ENCODE measurements around the gene PLSCR2.
"Not testable (repeated sequence)": the region's sequence is repeated elsewhere in the genome, so short reads cannot be mapped to it uniquely, and the experiment has no call there.

The PLSCR2 gene

DNA sequence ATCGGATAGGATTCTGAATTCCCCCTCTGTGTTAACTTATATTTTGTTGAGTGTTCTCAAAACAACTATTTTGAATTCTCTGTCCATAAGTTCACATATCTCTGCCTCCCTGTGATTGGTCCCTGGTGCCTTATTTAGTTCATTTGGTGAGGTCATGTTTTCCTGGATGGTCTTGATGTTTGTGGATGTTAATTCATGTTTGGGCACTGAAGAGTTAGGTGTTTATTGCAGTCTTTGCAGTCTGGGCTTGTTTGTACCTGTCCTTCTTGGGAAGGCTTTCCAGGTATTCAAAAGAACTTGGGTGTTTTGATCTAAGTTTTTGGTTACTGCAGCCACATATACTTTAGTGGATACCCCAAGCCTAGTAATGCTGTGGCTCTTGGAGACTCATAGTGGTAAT lies 23.3 kb downstream of the PLSCR2 start:
- in situ Hi-C loops (cut with HindIII; ENCODE audit: low pct_ligation_motif_present, low pct_unique_long_range_greater_than_20kb, low sequenced_read_pairs) = no loop called here

DNA sequence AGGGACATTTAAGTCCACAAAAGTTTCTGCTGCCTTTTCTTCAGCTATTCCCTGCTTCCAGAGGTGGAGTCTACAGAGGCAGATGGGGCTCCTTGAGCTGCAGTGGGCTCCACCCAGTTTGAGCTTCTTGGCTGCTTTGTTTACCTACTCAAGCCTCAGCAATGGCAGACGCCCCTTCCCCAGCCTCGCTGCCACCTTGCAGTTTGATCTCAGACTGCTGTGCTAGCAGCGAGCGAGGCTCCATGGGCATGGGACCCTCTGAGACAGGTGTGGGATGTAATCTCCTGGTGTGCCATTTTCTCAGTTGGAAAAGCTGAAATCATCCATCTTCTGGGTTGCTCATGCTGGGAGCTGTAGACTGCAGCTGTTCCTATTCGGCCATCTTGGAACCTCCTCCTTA lies 29.1 kb downstream of the PLSCR2 start:
- in situ Hi-C loops (cut with HindIII; ENCODE audit: low pct_ligation_motif_present, low pct_unique_long_range_greater_than_20kb, low sequenced_read_pairs); DNase-seq: not testable (repeated sequence)

More for the DNA sequence above, 23.3 kb downstream of the PLSCR2 start:
- DNase-seq = no peak

DNA sequence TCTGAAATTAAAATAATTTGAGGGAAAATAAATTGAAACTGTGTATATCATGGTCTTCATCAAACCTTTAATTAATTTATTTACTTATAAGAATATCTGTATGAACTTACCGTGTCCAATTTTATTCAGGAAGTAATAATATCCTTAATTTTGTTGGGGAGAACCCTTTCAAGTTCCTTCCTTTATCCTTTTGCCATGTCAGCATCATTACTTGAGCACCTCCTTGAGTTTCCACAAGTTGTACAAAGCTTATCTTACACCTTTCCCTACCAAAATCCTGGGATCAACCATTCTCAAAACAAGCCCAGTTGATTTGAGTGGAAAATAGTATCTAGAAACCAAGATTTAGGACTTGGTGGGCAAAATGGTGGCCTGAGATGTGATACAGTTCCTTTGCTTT lies 37.3 kb downstream of the PLSCR2 start:
- DNase-seq = no peak
- in situ Hi-C loops (cut with HindIII; ENCODE audit: low pct_ligation_motif_present, low pct_unique_long_range_greater_than_20kb, low sequenced_read_pairs) = no loop called here

DNA sequence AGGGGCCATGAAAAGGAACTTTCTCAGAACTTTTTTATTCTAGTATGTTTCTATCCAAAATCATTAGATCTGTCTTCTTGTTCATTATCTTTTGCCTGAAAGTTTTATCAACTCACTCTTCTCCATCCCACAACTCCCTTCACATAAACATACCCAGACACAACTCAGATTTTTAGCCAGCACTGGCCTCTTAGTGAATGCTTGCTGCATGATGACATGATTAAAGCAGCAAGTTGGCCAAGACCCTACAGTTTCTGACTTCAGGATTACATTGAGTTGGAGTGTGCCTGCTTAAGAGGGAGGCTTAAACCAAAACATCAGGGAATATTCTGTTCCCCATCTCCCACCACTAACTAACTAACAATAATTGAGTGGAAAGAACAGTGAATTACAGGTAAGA lies 38.1 kb downstream of the PLSCR2 start:
- in situ Hi-C loops (cut with HindIII; ENCODE audit: low pct_ligation_motif_present, low pct_unique_long_range_greater_than_20kb, low sequenced_read_pairs) = no loop called here
- no peak for DNase-seq

DNA sequence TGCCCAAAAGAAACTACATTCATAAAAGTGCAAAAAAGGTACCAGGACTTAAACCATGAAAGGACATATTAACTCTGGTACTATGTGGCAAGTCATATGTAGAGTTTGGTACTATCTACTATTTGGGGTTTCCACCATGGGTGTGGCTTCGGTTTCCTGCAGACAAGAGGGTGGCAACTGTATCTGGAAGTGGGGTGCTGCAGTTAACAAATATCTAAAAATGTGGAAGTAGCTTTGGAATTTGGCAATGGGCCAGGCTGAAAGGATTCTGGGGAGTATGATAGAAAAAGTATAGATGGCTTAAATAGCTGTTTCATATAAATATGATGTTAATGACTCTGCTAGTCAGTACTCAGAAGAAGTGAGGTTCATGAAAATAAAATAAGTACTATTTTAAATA lies 44.0 kb downstream of the PLSCR2 start:
- in situ Hi-C loops (cut with HindIII; ENCODE audit: low pct_ligation_motif_present, low pct_unique_long_range_greater_than_20kb, low sequenced_read_pairs) = no loop called here
- DNase-seq = no peak

DNA sequence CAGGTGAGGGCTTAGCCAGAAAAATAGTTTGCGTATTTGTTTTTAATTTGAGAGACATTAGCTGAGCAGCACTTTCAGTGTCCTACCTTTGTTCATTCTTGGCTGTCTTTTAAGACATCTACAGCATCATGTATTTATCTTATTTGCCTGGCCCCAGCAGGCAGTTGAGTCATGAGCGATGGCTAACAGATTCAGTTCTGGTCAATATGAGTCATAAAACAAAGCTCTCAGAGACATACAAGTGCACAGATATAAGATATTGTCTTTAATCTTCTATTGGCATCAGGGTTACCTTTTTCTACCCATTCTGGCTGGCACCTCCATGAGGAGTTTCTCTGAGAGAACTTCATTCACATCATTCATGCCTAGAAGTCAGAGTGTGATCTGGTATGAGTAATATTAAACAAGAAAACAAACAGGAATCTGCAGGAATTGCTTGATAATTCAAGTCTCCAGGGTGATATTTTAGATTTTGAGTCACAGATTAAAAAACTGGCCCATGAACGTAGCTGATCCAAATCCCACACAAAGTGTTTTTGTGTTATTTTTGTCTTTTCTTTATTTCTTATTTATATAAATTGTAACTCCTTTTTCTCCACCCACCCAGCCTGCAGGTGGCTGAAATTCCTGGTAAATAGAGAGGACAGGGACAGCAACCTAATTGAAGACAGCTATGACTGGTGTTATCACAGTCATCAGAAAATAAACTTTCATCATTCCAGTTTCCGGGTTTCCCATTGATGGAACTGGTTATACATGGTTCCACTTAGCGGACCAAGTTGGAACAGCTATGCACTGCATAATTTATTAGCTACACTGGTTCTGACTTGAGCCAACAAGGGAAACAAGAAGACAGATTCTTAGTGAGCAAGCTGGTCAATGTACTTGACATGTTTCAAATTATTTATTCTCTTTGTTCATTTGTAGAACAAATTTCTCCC lies 47.3 kb downstream of the PLSCR2 start:
- peak; percentile 7 for DNase-seq
- in situ Hi-C loops (cut with HindIII; ENCODE audit: low pct_ligation_motif_present, low pct_unique_long_range_greater_than_20kb, low sequenced_read_pairs) = no loop called here

DNA sequence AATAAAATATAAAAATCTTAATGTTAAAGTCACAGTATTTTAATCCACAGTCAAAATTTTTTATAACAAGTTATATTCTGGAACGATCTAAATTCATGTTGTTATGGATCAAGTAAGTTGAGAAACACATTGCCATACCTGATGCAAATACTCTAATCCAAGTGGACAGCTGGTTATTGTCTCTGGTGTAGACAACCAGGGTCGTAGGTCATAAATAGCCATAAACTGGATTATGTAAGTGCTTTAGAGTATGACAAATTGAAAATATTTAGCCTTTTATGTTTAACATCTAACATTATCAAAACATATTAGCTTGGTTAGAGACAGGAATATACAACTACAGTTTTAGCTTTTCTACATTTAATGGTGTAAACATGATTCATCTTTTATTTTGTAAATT lies 53.0 kb downstream of the PLSCR2 start:
- no peak for DNase-seq
- in situ Hi-C loops (cut with HindIII; ENCODE audit: low pct_ligation_motif_present, low pct_unique_long_range_greater_than_20kb, low sequenced_read_pairs) = no loop called here

DNA sequence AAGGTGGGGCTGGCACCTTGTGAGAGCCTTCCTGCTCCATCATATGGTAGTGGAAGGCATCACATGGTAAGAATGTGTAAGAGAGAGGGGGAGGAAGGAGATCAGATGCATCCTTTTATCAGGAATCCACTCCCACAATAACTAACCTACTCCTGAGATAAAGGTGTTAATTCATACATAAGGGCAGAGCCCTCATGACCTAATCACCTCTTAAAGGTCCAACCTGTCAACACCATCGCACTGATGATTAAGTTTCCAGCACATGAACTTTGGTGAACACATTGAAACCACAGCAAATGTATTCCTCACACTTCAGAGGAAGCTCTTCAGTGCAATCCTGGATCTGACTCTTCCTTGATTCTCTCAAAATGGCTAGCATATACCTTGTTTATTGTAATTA lies 55.4 kb downstream of the PLSCR2 start:
- DNase-seq = no peak
- in situ Hi-C loops (cut with HindIII; ENCODE audit: low pct_ligation_motif_present, low pct_unique_long_range_greater_than_20kb, low sequenced_read_pairs) = no loop called here

DNA sequence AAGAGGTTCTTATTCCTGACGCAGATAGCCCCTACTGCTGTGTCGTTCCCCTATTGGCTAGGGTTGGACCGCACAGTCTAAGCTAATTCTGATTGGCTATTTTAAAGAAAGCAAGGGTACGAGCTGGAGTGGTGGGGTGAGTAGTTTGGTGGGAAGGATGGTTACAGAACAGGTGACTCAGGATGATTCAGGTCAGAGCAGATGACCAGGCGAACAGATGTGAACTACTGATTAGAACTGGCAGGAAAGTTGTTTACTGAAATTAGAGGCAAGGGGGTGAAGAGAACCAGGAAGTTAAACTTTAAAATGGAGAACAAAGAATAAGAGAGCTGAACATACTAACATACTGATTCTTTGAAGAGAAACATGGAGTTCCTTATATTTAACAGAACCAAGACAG lies 56.6 kb downstream of the PLSCR2 start:
- in situ Hi-C loops (cut with HindIII; ENCODE audit: low pct_ligation_motif_present, low pct_unique_long_range_greater_than_20kb, low sequenced_read_pairs); DNase-seq: not testable (repeated sequence)

DNA sequence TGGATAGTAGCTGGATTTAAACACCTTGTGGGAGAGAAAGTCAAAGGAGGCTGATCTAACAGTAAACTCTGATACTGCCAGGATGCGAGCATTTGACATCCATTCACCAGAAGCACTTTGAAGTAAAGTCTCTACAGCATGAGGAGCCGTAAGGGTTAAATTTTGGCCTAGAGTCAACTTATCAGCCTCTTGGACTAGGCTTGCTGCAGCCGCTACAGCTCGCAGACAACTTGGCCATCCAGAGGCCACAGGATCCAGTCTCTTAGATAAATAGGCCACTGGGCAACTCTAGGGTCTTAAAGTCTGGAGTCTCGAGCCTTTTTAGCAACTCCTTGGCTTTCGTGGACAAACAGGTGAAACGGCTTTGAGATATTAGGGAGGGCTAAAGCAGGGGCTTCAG lies 61.4 kb downstream of the PLSCR2 start:
- DNase-seq = no peak
- in situ Hi-C loops (cut with HindIII; ENCODE audit: low pct_ligation_motif_present, low pct_unique_long_range_greater_than_20kb, low sequenced_read_pairs) = no loop called here

DNA sequence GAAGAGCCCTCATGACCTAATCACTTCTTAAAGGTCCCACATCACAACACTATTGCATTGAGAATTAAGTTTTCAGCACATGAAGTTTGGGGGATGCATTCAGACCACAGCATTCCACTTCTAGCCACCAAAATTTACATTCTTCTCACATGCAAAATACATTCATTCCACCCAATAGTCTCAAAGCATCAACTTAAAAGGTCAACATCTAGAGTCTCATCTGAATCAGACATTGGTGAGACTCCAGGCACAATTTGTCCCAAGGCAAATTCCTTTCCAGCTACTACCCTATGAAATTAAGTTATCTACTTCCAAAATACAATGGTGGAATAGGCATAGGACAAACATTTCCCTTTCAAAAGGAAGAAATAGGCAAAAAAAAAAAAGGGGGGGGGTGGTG lies 64.9 kb downstream of the PLSCR2 start:
- DNase-seq = no peak
- in situ Hi-C loops (cut with HindIII; ENCODE audit: low pct_ligation_motif_present, low pct_unique_long_range_greater_than_20kb, low sequenced_read_pairs) = no loop called here

DNA sequence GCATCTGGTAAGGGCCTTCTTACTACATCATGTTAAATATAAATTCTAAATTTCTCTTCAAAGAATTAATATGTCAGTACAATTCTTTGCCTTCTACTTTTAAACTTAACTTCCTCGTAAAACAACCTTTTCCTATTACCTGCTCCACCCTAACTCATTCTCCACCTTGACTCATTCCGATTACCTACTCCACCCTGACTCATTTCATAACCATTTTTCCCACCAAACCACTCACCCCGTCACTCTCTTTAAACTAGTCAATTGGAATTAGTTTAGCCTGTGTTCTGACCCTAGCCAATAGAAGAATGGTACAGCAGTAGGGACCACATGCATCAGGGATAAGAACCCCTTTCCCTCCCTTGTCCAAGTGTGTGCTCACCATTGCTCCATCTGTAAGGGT lies 65.6 kb downstream of the PLSCR2 start:
- in situ Hi-C loops (cut with HindIII; ENCODE audit: low pct_ligation_motif_present, low pct_unique_long_range_greater_than_20kb, low sequenced_read_pairs) = no loop called here
- no peak for DNase-seq

DNA sequence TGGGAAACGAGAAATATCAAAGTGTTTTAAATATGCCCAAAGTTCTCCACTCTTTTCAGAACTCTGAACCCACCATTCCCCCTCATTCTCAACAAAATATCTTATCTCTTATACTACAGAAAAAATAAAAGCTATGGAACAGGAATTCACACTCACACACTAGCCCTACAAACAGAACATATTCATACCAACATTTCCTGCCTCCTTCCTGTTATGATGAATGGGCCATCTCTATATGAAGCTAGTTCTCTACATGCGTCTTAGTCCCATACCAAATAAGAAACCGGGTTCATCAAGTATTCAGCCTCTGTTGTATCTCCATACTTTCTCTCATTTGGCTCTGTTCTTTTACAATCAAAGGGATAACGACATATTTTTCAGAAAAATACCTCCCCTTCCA lies 72.6 kb downstream of the PLSCR2 start:
- DNase-seq = no peak
- in situ Hi-C loops (cut with HindIII; ENCODE audit: low pct_ligation_motif_present, low pct_unique_long_range_greater_than_20kb, low sequenced_read_pairs) = no loop called here

DNA sequence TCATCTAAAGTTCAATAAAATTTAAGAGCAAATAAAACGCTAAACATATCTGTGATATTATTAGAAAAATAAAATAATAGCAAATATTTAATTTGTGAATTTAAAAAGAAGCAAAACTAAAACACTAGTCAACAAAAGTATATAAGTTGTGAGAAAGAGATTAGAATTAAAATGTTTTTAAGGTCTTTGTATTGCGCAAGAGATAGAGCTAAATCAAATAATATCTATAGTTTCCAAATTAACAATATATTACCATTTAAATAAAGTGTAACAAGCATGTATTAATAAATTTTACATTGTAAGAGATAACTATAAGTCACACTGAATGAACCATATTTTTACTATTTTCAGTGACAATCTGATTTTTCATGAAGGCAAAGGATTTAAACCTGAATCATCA lies 74.2 kb downstream of the PLSCR2 start:
- no peak for DNase-seq
- in situ Hi-C loops (cut with HindIII; ENCODE audit: low pct_ligation_motif_present, low pct_unique_long_range_greater_than_20kb, low sequenced_read_pairs) = no loop called here

DNA sequence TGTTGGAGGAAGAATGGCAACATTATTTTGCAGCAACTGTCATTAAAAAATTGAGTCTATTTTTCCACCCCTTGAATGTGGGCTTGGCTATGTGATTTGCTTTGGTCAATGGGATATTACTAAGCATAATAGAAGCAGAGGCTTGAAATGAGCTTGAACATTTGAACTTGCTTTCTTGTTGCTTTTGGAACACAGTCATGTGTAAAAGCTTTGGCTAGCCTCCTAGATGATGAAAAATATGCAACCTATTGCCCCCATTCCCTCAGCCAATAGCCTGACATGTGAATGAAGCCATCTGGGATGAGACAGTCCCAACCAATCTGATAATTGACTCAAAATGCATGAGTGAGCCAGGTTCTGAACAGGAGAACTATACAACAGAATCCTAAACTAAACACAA lies 78.4 kb downstream of the PLSCR2 start:
- no peak for DNase-seq
- in situ Hi-C loops (cut with HindIII; ENCODE audit: low pct_ligation_motif_present, low pct_unique_long_range_greater_than_20kb, low sequenced_read_pairs) = no loop called here

DNA sequence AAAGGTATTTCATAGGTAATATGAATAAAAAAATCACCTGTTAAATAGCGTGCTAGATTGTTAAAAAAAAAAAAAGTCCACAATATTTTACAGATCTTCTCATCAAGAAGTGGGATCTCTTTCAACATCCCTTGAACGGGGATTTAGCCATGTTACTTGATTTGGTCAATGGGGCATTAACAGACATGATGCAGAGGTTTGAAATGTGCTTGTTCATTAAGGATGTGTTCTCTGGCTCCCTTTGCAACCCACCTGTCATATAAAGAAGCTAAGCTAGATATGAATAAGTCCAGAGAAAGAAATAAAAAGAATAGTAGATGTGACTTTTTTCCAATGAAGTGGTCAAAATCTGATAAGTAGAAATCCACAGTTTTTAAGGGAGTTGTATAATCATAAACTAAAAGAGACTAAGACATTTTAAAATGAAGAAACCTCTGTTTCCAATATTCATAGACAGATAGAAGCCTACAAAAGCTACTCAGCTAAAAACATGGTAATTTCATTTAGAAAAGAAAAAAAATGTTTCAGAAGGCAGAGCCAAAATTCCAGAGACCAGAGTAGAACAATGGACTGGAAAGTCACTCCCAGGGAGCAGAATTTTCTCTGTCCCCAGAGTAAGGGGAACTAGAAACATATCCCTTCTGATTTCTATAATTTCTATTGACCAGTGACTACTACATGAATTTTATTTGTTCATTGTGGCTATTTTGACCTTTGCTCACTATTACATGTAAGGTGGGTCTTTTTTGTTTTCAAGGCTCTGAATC lies 79.2 kb downstream of the PLSCR2 start:
- DNase-seq = no peak
- in situ Hi-C loops (cut with HindIII; ENCODE audit: low pct_ligation_motif_present, low pct_unique_long_range_greater_than_20kb, low sequenced_read_pairs) = no loop called here

DNA sequence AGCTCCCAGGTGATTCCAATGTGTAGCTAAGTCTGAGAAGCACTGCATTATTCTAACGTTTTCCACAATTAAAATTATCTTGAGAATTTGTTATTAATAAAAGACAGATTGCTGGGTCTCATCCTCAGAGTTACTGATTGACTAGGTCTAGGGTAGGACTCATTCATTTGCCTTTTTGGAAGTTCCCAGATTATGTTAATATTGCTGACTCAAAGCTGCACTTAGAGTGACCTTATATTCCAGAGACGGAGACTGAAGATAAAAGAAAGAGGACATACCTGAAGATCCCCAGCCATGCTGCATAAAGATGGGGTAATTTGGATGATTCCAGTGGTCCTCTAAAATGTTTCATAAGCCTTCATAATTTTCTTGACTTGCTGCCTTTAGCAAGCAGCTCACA lies 81.8 kb downstream of the PLSCR2 start:
- no peak for DNase-seq
- in situ Hi-C loops (cut with HindIII; ENCODE audit: low pct_ligation_motif_present, low pct_unique_long_range_greater_than_20kb, low sequenced_read_pairs) = no loop called here

DNA sequence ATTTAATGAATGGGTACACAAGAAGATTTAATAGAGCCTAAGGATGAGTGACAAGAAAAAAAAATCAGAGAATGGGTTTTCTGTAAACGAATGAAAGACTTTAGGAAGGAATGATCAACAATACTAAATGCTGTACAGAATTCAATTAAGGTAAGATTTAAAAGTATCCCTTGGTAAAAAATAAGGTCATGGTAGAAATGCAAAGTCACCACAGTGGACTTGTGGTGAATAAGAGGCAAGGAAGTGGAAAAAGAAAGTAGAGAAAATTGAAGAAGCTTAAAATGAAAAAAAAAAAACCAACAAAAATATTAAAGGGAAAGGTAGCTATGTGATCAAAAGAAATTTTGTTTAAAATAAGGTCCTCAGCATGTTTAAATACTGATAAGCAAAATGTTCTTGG lies 82.4 kb downstream of the PLSCR2 start:
- DNase-seq = no peak
- in situ Hi-C loops (cut with HindIII; ENCODE audit: low pct_ligation_motif_present, low pct_unique_long_range_greater_than_20kb, low sequenced_read_pairs) = no loop called here

DNA sequence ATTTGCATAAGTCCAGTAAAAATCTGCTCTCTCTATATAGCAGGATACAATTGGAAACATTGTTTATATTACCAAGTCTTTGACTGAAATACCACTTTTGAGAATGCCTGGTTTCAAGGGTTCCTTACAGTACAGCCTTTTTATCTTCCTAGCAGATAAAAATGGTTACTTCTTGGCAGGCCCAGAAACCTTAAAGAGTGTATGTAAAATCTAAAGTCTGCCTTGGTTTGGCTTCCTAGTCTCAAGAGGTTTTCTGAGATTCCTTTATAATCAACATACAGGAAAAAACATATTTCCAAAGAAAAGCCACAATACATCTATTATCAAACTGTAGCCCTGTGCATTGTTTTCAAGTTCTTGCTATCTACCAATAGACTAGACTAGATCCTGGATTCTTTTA lies 84.6 kb downstream of the PLSCR2 start:
- in situ Hi-C loops (cut with HindIII; ENCODE audit: low pct_ligation_motif_present, low pct_unique_long_range_greater_than_20kb, low sequenced_read_pairs) = no loop called here
- no peak for DNase-seq
